Colonic mucosa (tissue), 4 donors: ENCODE measurements around the gene NEURL1. TPM values are rescaled to one million over a fixed set of nuclear protein-coding genes. Genes with fewer than 3 reads are reported as not detected.

Experiments
- DNase-seq: peaks from one replicate; pipeline ENCODE4 v3.0.0-alpha.2; 2020
- H3K27ac ChIP-seq: fragments of 200-600 bp; one replicate; pipeline ENCODE4 v1.8.0; 2021
- H3K27me3 ChIP-seq: fragments of 200-600 bp; one replicate; pipeline ENCODE4 v1.8.0; 2021
- H3K36me3 ChIP-seq: fragments of 200-600 bp; one replicate; pipeline ENCODE4 v1.8.0; 2021
- H3K4me1 ChIP-seq: fragments of 200-600 bp; one replicate; pipeline ENCODE4 v1.8.0; 2021; ENCODE audit warnings: mild to moderate bottlenecking
- H3K4me3 ChIP-seq: fragments of 200-600 bp; one replicate; pipeline ENCODE4 v1.8.0; 2021
- H3K9ac ChIP-seq, 2 donors: one replicate each; pipeline ENCODE4 v1.7.0; 2013; ENCODE audit warnings: control low read depth in 2 of 2, low read depth in 2 of 2, low read length in 2 of 2
- H3K9me3 ChIP-seq: fragments of 200-600 bp; one replicate; pipeline ENCODE4 v1.8.0; 2021
- intact Hi-C: fragments of 100-400 bp; cut with DNase I; formaldehyde crosslinking; loops from one replicate; pipeline ENCODE4 v1.14.1; 2022
- total RNA-seq, 2 donors: library from RNA; stranded (reverse); fragmentation: NEBNext Ultra II Directional in 1 of 2; extraction: Animal tissue kit (Norgen Biotek cat#: 25700) in 1 of 2; gene quantifications; one replicate each; pipeline ENCODE4 v1.2.1, GENCODE V29; 2021
- TF ChIP-seq, protein P1 (sequence below): fragments of 200-600 bp; IDR thresholded peaks from one replicate; pipeline ENCODE4 v1.8.0; 2022; ENCODE audit warnings: antibody characterized with exemption, mild to moderate bottlenecking
- donor health status: healthy.
- donor health status: DM: no; HTN: no; CAD: no.
- donor health status: DM: no; HTN: no; CAD: no.

NEURL1 gene
- total RNA-seq, 2 donors from 2014 or later: 40.2 to 46.1 TPM

DNA sequence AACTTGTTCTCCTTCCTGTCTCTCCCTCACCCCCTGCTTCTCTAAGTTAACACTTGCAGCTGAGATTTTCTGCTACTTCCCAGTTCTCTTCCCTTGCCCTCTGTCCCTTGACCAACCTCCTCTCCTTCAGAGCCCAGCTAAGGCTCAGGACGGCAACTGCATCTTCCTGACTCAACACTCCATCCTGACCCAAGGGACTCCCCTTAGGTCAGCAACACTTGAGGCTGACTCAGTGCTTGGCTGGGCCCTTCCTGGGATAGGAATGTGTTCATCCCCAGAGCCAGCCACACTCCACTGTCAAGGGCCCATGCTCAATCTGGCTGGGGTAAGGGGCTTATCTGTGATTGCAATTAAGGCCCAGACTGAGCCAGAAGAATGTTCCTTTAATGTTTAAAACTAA lies 44.8 kb upstream of the NEURL1 start:
- Histone ChIP-seq H3K4me3 (no peak overlapping the region), H3K9me3 (no peaks in the 10 kb centered on the region), H3K9ac (no peak overlapping the region), H3K4me1 (peaks cover 9% of the 10 kb centered on the region), H3K27me3 (no peaks in the 10 kb centered on the region), H3K27ac (peak overlapping the region; percentile 7), H3K36me3 (no peaks in the 10 kb centered on the region)
- intact Hi-C loops: no loop called here
- TF ChIP-seq, protein P1, sequence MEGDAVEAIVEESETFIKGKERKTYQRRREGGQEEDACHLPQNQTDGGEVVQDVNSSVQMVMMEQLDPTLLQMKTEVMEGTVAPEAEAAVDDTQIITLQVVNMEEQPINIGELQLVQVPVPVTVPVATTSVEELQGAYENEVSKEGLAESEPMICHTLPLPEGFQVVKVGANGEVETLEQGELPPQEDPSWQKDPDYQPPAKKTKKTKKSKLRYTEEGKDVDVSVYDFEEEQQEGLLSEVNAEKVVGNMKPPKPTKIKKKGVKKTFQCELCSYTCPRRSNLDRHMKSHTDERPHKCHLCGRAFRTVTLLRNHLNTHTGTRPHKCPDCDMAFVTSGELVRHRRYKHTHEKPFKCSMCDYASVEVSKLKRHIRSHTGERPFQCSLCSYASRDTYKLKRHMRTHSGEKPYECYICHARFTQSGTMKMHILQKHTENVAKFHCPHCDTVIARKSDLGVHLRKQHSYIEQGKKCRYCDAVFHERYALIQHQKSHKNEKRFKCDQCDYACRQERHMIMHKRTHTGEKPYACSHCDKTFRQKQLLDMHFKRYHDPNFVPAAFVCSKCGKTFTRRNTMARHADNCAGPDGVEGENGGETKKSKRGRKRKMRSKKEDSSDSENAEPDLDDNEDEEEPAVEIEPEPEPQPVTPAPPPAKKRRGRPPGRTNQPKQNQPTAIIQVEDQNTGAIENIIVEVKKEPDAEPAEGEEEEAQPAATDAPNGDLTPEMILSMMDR: no peak
- peak; percentile 34 for DNase-seq

DNA sequence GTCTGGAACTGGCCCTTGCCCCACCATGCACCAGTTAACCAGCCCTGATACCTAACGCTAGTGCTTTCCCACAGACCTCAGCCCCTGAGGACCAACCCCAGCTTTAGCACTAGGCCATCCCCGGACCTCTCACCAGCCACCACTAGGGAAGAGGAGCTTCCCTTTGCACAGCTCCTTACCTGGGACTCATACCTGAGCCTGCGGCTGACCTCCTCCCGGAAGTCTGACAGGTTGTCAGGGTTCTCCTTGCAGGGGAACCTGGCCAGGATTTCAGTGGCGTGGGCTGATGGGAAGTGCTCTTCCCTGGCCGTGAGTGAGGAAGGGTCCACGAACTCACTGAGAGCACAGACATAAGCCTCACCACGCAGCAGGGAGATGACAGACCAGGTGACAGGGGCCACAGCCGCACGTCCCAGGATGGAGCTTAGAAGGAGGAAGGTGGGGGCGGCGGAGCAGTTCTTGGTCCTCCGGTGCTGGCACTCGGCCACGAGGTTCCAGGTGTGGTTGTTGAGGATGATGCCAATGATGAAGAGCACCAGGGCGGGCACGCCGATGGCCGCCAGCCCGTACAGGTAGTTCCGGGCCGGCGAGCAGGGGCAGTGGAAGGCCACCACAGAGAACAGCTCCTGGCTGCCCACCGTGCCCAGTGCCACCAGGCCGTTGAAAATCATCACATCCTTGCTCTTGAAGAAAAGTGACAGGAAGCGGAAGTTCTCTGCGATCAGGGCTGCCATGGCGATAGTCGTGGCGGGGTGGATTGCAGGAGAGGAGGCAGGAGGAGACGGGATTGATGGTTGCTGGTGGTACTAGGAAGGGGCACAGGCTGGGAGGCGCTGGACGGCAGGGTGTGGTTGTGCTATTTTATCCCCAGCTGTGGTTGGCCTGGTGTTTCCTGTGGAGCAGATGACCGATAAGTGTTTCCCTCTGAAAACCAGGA lies 44.0 kb upstream of the NEURL1 start:
- no peaks in the 10 kb centered on the region for H3K9me3 ChIP-seq
- intact Hi-C loops: no loop called here
- peak overlapping the region; percentile 7 for H3K27ac ChIP-seq
- TF ChIP-seq, protein P1: no peak
- peak overlapping the region in 1 of 2 donors; percentile 30 for H3K9ac ChIP-seq
- no peak overlapping the region for H3K4me3 ChIP-seq
- H3K4me1 ChIP-seq: peaks cover 9% of the 10 kb centered on the region
- no peak for DNase-seq
- no peaks in the 10 kb centered on the region for H3K27me3 ChIP-seq
- no peaks in the 10 kb centered on the region for H3K36me3 ChIP-seq

DNA sequence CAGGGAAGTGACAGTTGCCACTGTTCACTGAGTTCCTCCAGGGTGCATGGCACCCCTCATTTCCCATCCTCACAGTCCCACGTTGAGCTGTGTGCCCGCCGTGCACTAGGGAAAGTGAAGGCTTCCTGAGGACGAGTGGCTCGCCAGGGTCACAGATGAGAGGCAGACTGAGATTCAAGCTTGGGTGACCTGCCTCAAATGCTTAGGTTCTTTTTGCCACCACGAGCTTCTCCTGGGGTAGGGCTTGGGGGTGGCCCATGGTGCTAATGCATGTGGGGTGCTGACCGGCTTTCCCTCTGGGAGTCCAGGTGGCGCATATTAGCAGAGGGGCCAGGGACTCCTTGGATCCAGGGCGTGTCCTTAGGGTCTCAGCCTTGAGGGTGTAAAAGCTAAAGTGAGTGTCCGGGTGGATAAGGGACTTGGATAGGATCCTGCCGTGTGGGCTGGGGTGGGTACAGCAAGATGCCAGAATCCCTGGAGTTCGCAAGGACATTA lies 43.3 kb upstream of the NEURL1 start:
- DNase-seq: no peak
- Histone ChIP-seq H3K27ac (no peak overlapping the region), H3K4me1 (peaks cover 9% of the 10 kb centered on the region), H3K27me3 (no peaks in the 10 kb centered on the region), H3K4me3 (no peak overlapping the region), H3K36me3 (no peaks in the 10 kb centered on the region), H3K9me3 (no peaks in the 10 kb centered on the region), H3K9ac (peak overlapping the region in 1 of 2 donors; percentile 85)
- TF ChIP-seq, protein P1: no peak
- intact Hi-C loops: no loop called here

- H3K36me3 ChIP-seq: no peaks in the 10 kb centered on the region
- no peaks in the 10 kb centered on the region for H3K27me3 ChIP-seq
- peak overlapping the region; percentile 85 to 86 for H3K9ac ChIP-seq
- peak overlapping the region; percentile 61 for H3K4me3 ChIP-seq
- H3K27ac ChIP-seq: peak overlapping the region; percentile 78
- intact Hi-C loops: no loop called here
- H3K4me1 ChIP-seq: peaks cover 9% of the 10 kb centered on the region
- DNase-seq: peak; percentile 53
- H3K9me3 ChIP-seq: no peaks in the 10 kb centered on the region
- TF ChIP-seq, protein P1: no peak
These were observed 42.3 kb upstream of the NEURL1 start for GRCh38 chr10:103451091-103451813.

GRCh38 chr10:103451831-103452505 lies 41.5 kb upstream of the NEURL1 start, which contains the start of gene CALHM2:
Gene CALHM2, minus strand, starts transcription at chr10:103452370. Its CDS starts 2,429 bp downstream, at chr10:103449941.
- intact Hi-C loops: no loop called here
- no peaks in the 10 kb centered on the region for H3K9me3 ChIP-seq
- peak within 1 kb of the TSS; percentile 85 to 86 for H3K9ac ChIP-seq
- H3K4me3 ChIP-seq: peak within 1 kb of the TSS; percentile 61
- TF ChIP-seq, protein P1: no peak
- H3K4me1 ChIP-seq: peaks cover 9% of the 10 kb centered on the region
- H3K27ac ChIP-seq: peak within 1 kb of the TSS; percentile 78
- no peaks in the 10 kb centered on the region for H3K36me3 ChIP-seq
- DNase-seq: peak; percentile 68
- no peaks in the 10 kb centered on the region for H3K27me3 ChIP-seq
